ENCODE data around the gene PANK4.
"Not testable (repeated sequence)": the region's sequence is repeated elsewhere in the genome, so short reads cannot be mapped to it uniquely, and the experiment has no call there.

Gene PANK4

GRCh38 chr1:2525920-2526823 lies at the start of gene PANK4:
Gene PANK4, minus strand, starts transcription at chr1:2526596. Its CDS starts 9 bp downstream, at chr1:2526587.
- peak; percentile 90 for DNase-seq

- DNase-seq: no peak
These were observed 48.0 kb upstream of the PANK4 start for GRCh38 chr1:2574350-2574749.

- DNase-seq: no peak
These were observed 47.0 kb upstream of the PANK4 start for GRCh38 chr1:2573250-2573920.

- DNase-seq: no peak
These were observed 45.0 kb upstream of the PANK4 start for GRCh38 chr1:2571348-2571747.

GRCh38 chr1:2570332-2570731 lies 43.9 kb upstream of the PANK4 start:
- no peak for DNase-seq

GRCh38 chr1:2569703-2570102 lies 43.3 kb upstream of the PANK4 start:
- not testable (repeated sequence) for DNase-seq

- DNase-seq: no peak
These were observed 42.7 kb upstream of the PANK4 start for GRCh38 chr1:2569060-2569459.

- DNase-seq: not testable (repeated sequence)
These were observed 41.9 kb upstream of the PANK4 start for GRCh38 chr1:2568187-2568816.

- no peak for DNase-seq
These were observed 40.8 kb upstream of the PANK4 start for GRCh38 chr1:2567083-2567679.

GRCh38 chr1:2566101-2567045 lies 40.0 kb upstream of the PANK4 start:
- DNase-seq: no peak

GRCh38 chr1:2564815-2565374 lies 38.5 kb upstream of the PANK4 start:
- DNase-seq: no peak

- DNase-seq: no peak
These were observed 37.8 kb upstream of the PANK4 start for GRCh38 chr1:2564006-2564814.

GRCh38 chr1:2563205-2563604 lies 36.8 kb upstream of the PANK4 start:
- DNase-seq: no peak

- DNase-seq: no peak
These were observed 35.8 kb upstream of the PANK4 start for GRCh38 chr1:2561898-2562895.

- DNase-seq: no peak
These were observed 35.0 kb upstream of the PANK4 start for GRCh38 chr1:2561446-2561845.

- no peak for DNase-seq
These were observed 34.1 kb upstream of the PANK4 start for GRCh38 chr1:2560299-2561073.

GRCh38 chr1:2559509-2560298 lies 33.3 kb upstream of the PANK4 start:
- no peak for DNase-seq

- no peak for DNase-seq
These were observed 32.5 kb upstream of the PANK4 start for GRCh38 chr1:2558861-2559260.

All from stimulated activated CD4-positive, alpha-beta T cell treated with anti-CD3 and anti-CD28 coated beads, Interleukin-1b, Interleukin-23, amount 100 ng/mL, for 48 hours (primary cell).